Epithelial cell of esophagus (primary cell): ENCODE data around the gene SHF.

ENCODE experiments used
- DNase-seq: peaks from one replicate; pipeline ENCODE4 v3.0.0; 2010; ENCODE audit warnings: low read depth
- H3K4me3 ChIP-seq: 2 replicates; pipeline ENCODE4 v1.5.1; 2011; ENCODE audit warnings: mild to moderate bottlenecking, low read length, control low read depth
- CTCF ChIP-seq: IDR thresholded peaks from 2 replicates; pipeline ENCODE4 v1.5.1; 2011; ENCODE audit warnings: low read depth, mild to moderate bottlenecking, low read length, control low read depth, inconsistent platforms; ENCODE audit not compliant: insufficient read depth; ENCODE audit errors: missing control alignments

The SHF gene

GRCh38 chr15:45133561-45133920 lies 54.2 kb downstream of the SHF start:
- no peak overlapping the region for H3K4me3 ChIP-seq
- no peak for TF ChIP-seq CTCF
- peak; percentile 58 for DNase-seq

GRCh38 chr15:45132844-45133560 lies 54.8 kb downstream of the SHF start:
- DNase-seq = peak; percentile 61
- TF ChIP-seq CTCF = no peak

GRCh38 chr15:45131510-45131909 lies 56.3 kb downstream of the SHF start:
- TF ChIP-seq CTCF = no peak
- DNase-seq = no peak
- H3K4me3 ChIP-seq = peak overlapping the region; percentile 59

More at GRCh38 chr15:45132844-45133560, 54.8 kb downstream of the SHF start:
- H3K4me3 ChIP-seq = no peak overlapping the region

- no peak for TF ChIP-seq CTCF
- DNase-seq = peak; percentile 27
- H3K4me3 ChIP-seq = peak overlapping the region; percentile 59
Observed at GRCh38 chr15:45130291-45131000, 57.3 kb downstream of the SHF start.

GRCh38 chr15:45129651-45130129 lies 58.1 kb downstream of the SHF start, which contains the start of the genes DUOX1 and DUOXA1:
DUOX1 (plus strand) TSS chr15:45129994; CDS start chr15:45131967, 1,973 bp downstream.
DUOXA1 (minus strand) TSS chr15:45129879; CDS start chr15:45123014, 6,865 bp downstream.
- no peak for TF ChIP-seq CTCF
- H3K4me3 ChIP-seq = peak within 1 kb of the TSS; percentile 59
- peak; percentile 79 for DNase-seq

GRCh38 chr15:45128971-45129639 lies 58.7 kb downstream of the SHF start:
- TF ChIP-seq CTCF = no peak
- H3K4me3 ChIP-seq = peak overlapping the region; percentile 59
- peak; percentile 25 for DNase-seq
